ENCODE measurements around the gene GMPPB. TPM values are rescaled to one million over a fixed set of nuclear protein-coding genes. Genes with fewer than 3 reads are reported as not detected.

The GMPPB gene
- total RNA-seq, 1 experiment from 2014 or later, result 28.0 TPM

GRCh38 chr3:49674497-49674983 lies 49.2 kb downstream of the GMPPB start (continued):
- TF ChIP-seq ARID4B (CRISPR knock-in tag; IDR thresholded peaks at IDR 0.05; ENCODE audit: borderline replicate concordance) (0 out of 2 replicates have a peak, but pooled peaks have one; percentile 72), MAX (CRISPR knock-in tag; IDR thresholded peaks at IDR 0.05) (peak; percentile 49; the same call in 1 of the 2 replicates), OVOL2 (CRISPR knock-in tag; IDR thresholded peaks at IDR 0.05; ENCODE audit: borderline replicate concordance) (no peak), TCF7 (CRISPR knock-in tag; IDR thresholded peaks at IDR 0.05; ENCODE audit: low read depth) (no peak; the same call in 1 of the 2 replicates), NR3C1 (CRISPR knock-in tag; conservative IDR thresholded peaks at IDR 0.05; ENCODE audit: low read depth) (no peak), TP53 (CRISPR knock-in tag; IDR thresholded peaks at IDR 0.05) (no peak), ZNF138 (CRISPR knock-in tag; conservative IDR thresholded peaks at IDR 0.05) (no peak), HMGXB4 (CRISPR knock-in tag; IDR thresholded peaks at IDR 0.05) (peak; percentile 36), FOXK1 (CRISPR knock-in tag; IDR thresholded peaks at IDR 0.05) (no peak), USF2 (CRISPR knock-in tag; IDR thresholded peaks at IDR 0.05) (no peak), ATF1 (CRISPR knock-in tag; IDR thresholded peaks at IDR 0.05) (no peak), RELA (CRISPR knock-in tag; IDR thresholded peaks at IDR 0.05; ENCODE audit: borderline replicate concordance) (no peak), ELF4 (CRISPR knock-in tag; IDR thresholded peaks at IDR 0.05; ENCODE audit: low read depth) (no peak), JUN (CRISPR knock-in tag; IDR thresholded peaks at IDR 0.05) (0 out of 2 replicates have a peak, but pooled peaks have one; percentile 27), EMX1 (CRISPR knock-in tag; IDR thresholded peaks at IDR 0.05) (no peak), FOXP1 (CRISPR knock-in tag; IDR thresholded peaks at IDR 0.05; ENCODE audit: borderline replicate concordance) (peak; percentile 22; the same call in 1 of the 2 replicates), ETV6 (CRISPR knock-in tag; IDR thresholded peaks at IDR 0.05) (0 out of 2 replicates have a peak, but pooled peaks have one; percentile 6)
- TF ChIP-seq, protein P1, sequence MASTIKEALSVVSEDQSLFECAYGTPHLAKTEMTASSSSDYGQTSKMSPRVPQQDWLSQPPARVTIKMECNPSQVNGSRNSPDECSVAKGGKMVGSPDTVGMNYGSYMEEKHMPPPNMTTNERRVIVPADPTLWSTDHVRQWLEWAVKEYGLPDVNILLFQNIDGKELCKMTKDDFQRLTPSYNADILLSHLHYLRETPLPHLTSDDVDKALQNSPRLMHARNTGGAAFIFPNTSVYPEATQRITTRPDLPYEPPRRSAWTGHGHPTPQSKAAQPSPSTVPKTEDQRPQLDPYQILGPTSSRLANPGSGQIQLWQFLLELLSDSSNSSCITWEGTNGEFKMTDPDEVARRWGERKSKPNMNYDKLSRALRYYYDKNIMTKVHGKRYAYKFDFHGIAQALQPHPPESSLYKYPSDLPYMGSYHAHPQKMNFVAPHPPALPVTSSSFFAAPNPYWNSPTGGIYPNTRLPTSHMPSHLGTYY (CRISPR knock-in tag; IDR thresholded peaks at IDR 0.05), result no peak

Data from WTC11 (cell line).